ENCODE results near the gene GABRA4.

Gene GABRA4

DNA sequence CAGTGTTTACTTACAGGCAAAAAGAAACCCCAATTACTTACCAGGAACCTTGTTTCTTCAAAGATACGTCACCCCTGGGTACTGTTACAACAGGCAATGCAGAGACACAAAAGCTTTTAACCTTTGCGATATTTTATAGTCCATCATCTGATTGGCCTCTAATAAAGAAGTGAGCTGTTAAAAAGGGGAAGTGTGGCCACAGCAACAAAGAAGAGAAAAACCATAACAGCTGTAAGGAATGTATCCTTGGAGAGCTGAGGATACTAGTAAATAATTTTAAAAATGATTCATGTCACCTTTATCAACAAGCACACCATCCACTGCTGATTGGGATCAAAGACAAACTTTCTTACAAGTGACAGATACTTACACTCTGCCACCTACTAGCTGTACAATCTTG is 14.1 kb downstream of the GABRA4 start:
- no peak for DNase-seq (ENCODE audit: low read depth in 2 of 2)

- no peak for DNase-seq (ENCODE audit: low read depth in 2 of 2)
Observed at GRCh38 chr4:46977245-46977644, 16.1 kb downstream of the GABRA4 start.

DNA sequence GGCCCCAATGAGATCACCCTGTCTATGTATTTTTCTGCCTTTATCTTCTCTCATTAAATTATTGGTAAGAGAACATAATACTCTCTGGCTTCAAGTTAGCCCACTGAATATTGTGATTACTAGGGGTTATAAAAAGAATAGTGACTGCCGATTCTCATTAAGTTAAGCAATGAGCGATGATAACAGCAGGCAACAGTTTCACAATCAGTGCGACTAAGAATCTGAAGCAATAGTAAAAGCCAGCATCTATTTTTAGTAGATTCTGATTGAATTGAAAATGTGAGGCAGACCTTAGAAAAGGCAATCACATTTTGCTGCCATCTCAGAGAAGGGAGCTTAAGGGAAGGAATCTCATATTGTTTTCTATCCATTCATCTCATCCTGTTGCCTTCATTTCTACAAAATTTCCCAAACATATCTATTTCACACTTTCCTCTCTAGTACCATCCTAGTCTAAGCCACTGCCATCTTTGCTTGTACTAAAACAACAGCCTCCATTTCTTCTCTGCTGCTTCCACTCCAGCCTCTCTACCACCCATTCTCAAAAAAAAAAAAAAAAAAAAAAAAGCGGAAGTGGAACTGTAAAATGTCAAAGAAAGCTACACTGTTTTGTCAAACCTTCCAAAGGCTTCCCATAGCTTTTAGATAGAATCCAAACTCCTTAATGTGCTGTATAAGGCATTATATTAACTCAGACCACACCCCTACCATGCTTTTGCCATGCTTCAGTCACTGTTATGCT is 17.4 kb downstream of the GABRA4 start:
- no peak for DNase-seq (ENCODE audit: low read depth in 2 of 2)

- no peak for DNase-seq (ENCODE audit: low read depth in 2 of 2)
Observed at GRCh38 chr4:46974891-46975543, 18.4 kb downstream of the GABRA4 start.

- no peak for DNase-seq (ENCODE audit: low read depth in 2 of 2)
Observed at GRCh38 chr4:46968847-46969246, 24.5 kb downstream of the GABRA4 start.

- no peak for DNase-seq (ENCODE audit: low read depth in 2 of 2)
Observed at GRCh38 chr4:46967631-46968030, 25.8 kb downstream of the GABRA4 start.

GRCh38 chr4:46958742-46959488 is 34.5 kb downstream of the GABRA4 start:
- no peak for DNase-seq (ENCODE audit: low read depth in 2 of 2)

GRCh38 chr4:46956451-46956850 is 36.9 kb downstream of the GABRA4 start:
- no peak for DNase-seq (ENCODE audit: low read depth in 2 of 2)

DNA sequence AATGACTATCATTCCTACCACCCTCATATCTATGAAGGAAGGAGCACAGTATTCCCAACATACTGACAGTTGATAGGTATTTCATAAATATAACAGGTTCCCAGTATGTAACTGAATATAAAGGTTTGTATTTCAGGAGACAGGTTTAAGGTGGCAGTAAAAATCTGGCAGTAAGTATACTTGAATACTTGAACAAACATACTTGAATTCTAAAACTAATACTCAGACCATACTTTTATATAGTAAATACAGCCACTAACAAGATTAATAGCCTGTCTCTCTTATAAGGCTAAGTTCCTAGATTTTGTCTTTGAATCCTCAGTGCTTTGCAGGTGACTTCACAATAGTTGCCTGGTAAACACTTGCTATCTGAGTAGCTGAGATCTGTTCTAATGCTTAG is 37.8 kb downstream of the GABRA4 start:
- DNase-seq (ENCODE audit: low read depth in 2 of 2): no peak

- no peak for DNase-seq (ENCODE audit: low read depth in 2 of 2)
Observed at GRCh38 chr4:46954643-46955042, 38.7 kb downstream of the GABRA4 start.

GRCh38 chr4:46953564-46953963 is 39.8 kb downstream of the GABRA4 start:
- no peak for DNase-seq (ENCODE audit: low read depth in 2 of 2)

- no peak for DNase-seq (ENCODE audit: low read depth in 2 of 2)
Observed at GRCh38 chr4:46952451-46952850, 40.9 kb downstream of the GABRA4 start.

DNA sequence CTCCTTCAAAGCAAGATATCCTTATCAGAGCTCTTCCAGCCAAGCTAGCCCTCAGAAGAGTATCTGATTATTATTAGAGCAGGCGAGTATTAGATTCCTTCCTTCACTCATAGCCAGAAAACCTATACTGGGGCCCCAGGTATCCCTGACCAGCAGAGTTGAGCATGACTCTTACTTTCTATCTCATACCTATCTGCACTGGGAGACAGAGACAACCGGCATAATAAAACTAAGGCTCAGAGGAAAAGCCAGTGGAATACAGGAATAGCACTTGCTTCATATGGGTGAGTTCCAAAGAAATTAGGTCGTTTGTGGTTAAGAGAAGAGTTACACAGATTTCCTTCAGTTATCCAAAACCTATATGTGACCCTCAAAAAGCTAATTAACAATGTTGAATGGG is 42.6 kb downstream of the GABRA4 start:
- DNase-seq (ENCODE audit: low read depth in 2 of 2): no peak

DNA sequence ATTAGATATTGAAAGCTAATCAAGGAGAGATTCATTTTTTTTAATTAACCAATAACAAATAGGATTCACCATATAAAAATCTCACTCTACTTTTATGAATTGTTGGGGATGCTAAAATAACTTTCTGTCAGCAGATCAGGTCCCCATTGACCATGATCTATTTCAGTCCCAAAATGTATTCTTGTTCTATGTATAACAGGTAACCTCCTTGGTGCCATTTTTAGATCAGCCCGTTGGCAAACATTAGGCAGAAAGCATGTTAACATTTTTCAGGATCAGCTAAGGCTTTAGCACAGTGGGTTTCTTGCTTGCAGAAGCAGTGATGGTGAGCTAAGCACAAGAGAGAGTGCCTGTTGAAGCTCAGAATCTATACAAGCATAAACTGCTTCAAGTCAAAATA is 43.6 kb downstream of the GABRA4 start:
- DNase-seq (ENCODE audit: low read depth in 2 of 2): no peak

DNA sequence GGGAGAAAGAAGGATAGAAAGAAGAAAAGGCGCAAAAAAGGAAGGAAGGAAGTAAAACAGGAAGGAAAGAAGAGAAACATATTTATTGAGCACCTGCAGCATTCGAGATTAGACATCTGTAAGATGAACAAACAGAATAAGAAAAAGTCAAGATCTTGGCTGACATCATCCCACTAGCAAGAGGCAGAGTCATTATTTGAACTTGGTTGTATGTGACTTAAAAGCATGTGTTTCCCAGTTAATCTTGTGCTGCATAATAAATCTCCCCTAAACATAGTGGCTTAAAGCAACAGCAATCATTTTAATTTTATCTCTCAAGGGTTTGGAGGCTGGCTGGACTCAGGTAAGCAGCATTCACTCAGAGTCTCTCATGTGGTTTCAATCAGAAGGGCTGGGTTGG is 45.8 kb downstream of the GABRA4 start:
- no peak for DNase-seq (ENCODE audit: low read depth in 2 of 2)

DNA sequence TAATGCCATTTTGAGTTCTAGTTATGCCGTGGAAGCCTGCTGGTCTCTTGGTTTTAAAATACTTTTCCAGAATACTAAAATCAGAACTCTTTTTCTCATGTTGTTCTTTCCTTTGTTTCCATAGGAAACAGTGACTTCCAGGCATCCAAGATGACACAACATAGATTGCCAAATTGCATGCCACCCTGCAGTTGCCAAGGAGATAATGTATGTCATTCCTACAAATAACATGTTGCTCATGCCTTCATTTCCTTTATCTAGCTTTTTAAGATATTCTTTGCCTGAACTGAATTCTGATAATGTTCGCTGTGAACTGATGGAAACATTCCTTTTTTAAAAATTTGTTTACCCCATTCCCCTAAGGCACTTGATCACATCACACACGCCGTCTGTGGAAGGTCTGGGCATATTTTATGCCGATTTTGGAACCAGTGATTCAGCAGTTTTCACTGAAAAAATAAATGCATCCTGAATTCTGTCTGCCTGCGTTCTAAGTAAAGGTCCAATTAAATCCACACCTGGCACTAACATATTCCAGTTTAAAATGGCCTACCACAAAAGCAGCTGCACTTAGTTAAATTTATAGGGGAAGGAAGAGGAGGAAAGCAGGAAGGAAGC is 46.4 kb downstream of the GABRA4 start:
- no peak for DNase-seq (ENCODE audit: low read depth in 2 of 2)

DNA sequence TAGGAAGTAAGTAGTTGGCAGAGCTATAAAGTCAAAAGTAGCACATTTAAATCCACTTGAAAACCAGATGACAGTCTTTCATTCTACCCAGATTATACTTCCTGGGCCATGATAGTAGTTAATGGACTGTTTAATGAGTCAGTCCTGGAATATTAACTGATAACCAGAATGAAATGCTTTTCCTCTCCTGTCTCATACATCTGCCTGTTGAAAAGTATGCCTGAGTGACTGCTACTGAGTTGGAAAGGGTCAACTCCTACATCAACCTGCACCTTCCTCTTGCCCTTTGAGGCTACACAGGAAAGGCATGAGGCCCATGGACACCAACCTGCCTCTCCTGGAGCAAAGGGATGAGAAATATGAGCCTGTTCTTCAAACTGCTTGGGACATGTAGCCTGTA is 48.3 kb downstream of the GABRA4 start:
- DNase-seq (ENCODE audit: low read depth in 2 of 2): no peak

DNA sequence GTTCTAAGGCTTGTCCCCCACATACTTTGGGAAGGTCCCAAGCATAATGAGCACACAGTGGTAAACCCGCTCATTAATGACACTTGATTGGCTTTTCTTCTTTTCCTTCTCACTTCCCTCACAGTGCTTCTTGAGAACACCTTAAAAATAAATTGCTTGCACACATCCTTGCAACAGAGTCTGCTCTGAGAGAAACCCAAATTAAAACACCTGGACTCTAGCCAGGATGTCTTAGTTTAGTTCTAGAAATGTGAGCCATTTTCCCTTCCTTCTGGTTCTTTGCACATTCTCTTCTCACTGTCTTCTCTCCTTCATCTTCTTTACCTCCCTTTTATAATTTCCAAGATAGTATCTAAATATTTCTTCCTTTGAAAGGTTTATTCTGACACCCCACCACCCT is 49.0 kb downstream of the GABRA4 start:
- no peak for DNase-seq (ENCODE audit: low read depth in 2 of 2)

GRCh38 chr4:46937493-46937892 is 55.9 kb downstream of the GABRA4 start:
- no peak for DNase-seq (ENCODE audit: low read depth in 2 of 2)

GRCh38 chr4:46934726-46935125 is 58.7 kb downstream of the GABRA4 start:
- DNase-seq (ENCODE audit: low read depth in 2 of 2): no peak

DNA sequence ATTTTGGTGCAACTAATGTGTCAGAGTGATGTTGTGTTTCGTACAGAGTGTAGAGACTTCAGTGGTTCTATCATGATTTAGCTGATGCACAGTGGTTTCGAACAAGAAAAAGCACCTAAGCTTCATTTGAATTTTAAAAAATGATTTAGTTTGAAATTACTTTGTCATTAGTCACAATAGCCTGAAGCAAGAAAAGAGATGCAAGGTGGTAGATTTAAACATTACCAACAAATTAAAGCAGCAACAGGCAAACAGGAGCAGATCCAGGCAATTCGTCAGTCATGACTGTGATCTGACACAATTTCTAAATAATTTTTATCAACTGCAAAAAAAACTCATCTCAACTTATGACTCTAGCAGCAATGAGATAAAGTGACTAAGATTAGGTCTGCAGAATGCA is 59.7 kb downstream of the GABRA4 start:
- no peak for DNase-seq (ENCODE audit: low read depth in 2 of 2)

DNA sequence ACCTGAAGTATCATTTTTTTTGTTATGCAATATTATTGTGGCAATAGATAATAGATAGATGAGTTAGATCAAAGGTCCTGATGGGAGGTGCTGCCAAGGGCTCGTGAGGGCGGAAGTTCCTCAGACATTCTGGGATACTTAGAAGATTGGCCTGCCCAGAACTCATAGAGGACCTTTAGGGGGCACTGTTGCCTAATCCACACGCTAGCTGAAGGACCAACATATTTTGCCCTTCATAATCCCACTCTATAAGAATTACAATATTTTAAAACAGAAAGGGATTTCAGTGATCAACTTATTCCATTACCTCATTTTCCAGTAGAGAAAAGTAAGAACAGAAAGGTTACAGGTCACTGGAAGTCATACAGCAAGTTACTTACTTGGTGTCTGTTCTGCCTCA is 61.4 kb downstream of the GABRA4 start:
- peak in 1 of 2 experiments; percentile 1 for DNase-seq (ENCODE audit: low read depth in 2 of 2)

DNA sequence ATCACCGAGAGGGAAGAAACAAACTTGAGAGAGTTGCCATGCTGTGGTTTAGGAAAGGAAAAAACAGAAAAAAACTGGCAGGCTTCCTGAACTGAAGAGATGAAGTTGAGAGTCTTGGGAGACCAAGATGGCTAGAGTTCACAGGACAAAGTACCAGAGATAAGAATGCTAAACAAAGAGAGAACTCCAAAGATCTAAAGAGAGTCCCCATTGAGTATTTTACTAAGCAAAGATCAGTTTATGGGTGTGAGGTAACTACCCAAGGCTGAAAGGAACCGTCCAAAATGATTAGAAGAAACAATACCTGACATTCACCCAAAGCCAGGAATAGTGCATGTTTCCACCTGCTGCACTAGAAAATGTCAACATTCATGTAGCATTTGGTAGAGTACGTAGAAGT is 62.5 kb downstream of the GABRA4 start:
- DNase-seq (ENCODE audit: low read depth in 2 of 2): no peak

All from fibroblast of skin of left biceps (primary cell).